ENCODE results near the gene GCHFR. TPM values are rescaled to one million over a fixed set of nuclear protein-coding genes. Genes with fewer than 3 reads are reported as not detected.

GCHFR gene
- total RNA-seq, 6 experiments from 2014 or later = 65.4 to 181 (median 82.0) TPM

- peak in 1 of 4 donors; percentile 2 for ATAC-seq
- TF ChIP-seq, protein P1, sequence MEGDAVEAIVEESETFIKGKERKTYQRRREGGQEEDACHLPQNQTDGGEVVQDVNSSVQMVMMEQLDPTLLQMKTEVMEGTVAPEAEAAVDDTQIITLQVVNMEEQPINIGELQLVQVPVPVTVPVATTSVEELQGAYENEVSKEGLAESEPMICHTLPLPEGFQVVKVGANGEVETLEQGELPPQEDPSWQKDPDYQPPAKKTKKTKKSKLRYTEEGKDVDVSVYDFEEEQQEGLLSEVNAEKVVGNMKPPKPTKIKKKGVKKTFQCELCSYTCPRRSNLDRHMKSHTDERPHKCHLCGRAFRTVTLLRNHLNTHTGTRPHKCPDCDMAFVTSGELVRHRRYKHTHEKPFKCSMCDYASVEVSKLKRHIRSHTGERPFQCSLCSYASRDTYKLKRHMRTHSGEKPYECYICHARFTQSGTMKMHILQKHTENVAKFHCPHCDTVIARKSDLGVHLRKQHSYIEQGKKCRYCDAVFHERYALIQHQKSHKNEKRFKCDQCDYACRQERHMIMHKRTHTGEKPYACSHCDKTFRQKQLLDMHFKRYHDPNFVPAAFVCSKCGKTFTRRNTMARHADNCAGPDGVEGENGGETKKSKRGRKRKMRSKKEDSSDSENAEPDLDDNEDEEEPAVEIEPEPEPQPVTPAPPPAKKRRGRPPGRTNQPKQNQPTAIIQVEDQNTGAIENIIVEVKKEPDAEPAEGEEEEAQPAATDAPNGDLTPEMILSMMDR (IDR thresholded peaks at IDR 0.05) = no peak
- no peak for TF ChIP-seq POLR2A (IDR thresholded peaks at IDR 0.05)
- Histone ChIP-seq H3K4me3 (peak overlapping the region; percentile 70 to 84 (median 79)), H3K36me3 (peaks cover 0 to 15% (median 8%) of the 10 kb centered on the region in 4 donors), H3K27me3 (no peaks in the 10 kb centered on the region), H3K27ac (peak overlapping the region; percentile 83 to 92 (median 91)), H3K9me3 (no peaks in the 10 kb centered on the region), H3K4me1 (peaks cover 0 to 27% (median 3%) of the 10 kb centered on the region in 4 donors)
- peak in 2 of 3 donors; percentile 56 to 59 for DNase-seq
- 4% methylated on average over 4 of the region's 8 CpGs for WGBS (ENCODE audit: insufficient coverage, low coverage, low lambda C conversion rate, missing lambda C conversion rate)
- intact Hi-C loops (cut with DNase I) = no loop called here
Measured at GRCh38 chr15:40764629-40765103, 798 bp downstream of the GCHFR start.

DNA sequence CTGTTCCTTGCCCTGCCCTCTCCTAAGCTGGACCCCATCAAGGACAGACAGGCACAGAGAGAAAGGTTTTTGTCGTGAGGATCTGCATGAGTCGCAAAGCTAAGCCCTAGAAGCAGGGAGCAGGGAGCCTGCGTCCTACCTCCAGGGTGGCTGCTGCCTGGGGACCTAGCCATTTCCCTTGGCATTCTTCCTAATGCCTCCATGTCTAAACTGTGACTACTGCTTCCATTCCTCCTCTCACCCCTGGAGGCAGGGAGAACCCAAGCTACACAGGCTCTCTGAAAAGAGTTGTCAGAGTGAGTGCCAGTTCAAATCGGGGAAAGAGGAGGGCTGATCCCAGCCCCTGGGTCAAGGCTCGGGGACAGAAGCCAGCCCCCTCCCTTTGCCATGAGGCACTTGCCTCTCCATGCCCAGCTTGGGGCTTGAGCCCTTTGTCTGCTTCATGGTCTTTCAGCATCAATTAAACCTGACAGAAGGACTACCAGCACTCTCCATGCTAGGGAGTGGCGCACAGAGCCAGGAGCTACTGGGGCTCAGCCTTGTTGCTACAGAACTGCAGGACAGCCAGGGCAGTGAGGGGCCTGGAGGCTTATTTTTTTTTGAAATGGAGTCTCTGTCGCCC is 2.4 kb downstream of the GCHFR start:
- DNase-seq = peak in 1 of 3 donors; percentile 20
- Histone ChIP-seq H3K27me3 (no peaks in the 10 kb centered on the region), H3K4me3 (no peak overlapping the region), H3K4me1 (peaks cover 0 to 41% (median 10%) of the 10 kb centered on the region in 4 donors), H3K27ac (peak overlapping the region in 1 of 3 donors; percentile 92), H3K36me3 (peaks cover 0 to 15% (median 9%) of the 10 kb centered on the region in 4 donors), H3K9me3 (no peaks in the 10 kb centered on the region)
- intact Hi-C loops (cut with DNase I) = no loop called here
- 66% methylated on average over 3 of the region's 7 CpGs for WGBS (ENCODE audit: insufficient coverage, low coverage, low lambda C conversion rate, missing lambda C conversion rate)
- TF ChIP-seq, protein P1 (IDR thresholded peaks at IDR 0.05) = no peak
- no peak for TF ChIP-seq POLR2A (IDR thresholded peaks at IDR 0.05)
- no peak for ATAC-seq

- intact Hi-C loops (cut with DNase I) = no loop called here
- 90% methylated on average over 9 of the region's 32 CpGs for WGBS (ENCODE audit: insufficient coverage, low coverage, low lambda C conversion rate, missing lambda C conversion rate)
- H3K4me1 ChIP-seq = peaks cover 0 to 49% (median 14%) of the 10 kb centered on the region in 4 donors
- no peak overlapping the region for H3K4me3 ChIP-seq
- DNase-seq (peak in 1 of 3 donors; percentile 57), ATAC-seq (no peak)
- H3K36me3 ChIP-seq = peaks cover 0 to 15% (median 9%) of the 10 kb centered on the region in 4 donors
- H3K27ac ChIP-seq = no peak overlapping the region
- H3K9me3 ChIP-seq = no peaks in the 10 kb centered on the region
- TF ChIP-seq, protein P1 (IDR thresholded peaks at IDR 0.05) = no peak
- no peak for TF ChIP-seq POLR2A (IDR thresholded peaks at IDR 0.05)
- H3K27me3 ChIP-seq = no peaks in the 10 kb centered on the region
Measured at GRCh38 chr15:40766906-40767837, 3.3 kb downstream of the GCHFR start.

GRCh38 chr15:40767838-40768500 is 4.1 kb downstream of the GCHFR start:
- Histone ChIP-seq H3K4me1 (peaks cover 0 to 50% (median 17%) of the 10 kb centered on the region in 4 donors), H3K27ac (peak overlapping the region in 1 of 3 donors; percentile 18), H3K36me3 (peaks cover 0 to 19% (median 9%) of the 10 kb centered on the region in 4 donors), H3K27me3 (no peaks in the 10 kb centered on the region), H3K4me3 (no peak overlapping the region), H3K9me3 (no peaks in the 10 kb centered on the region)
- DNase-seq (no peak), ATAC-seq (no peak)
- intact Hi-C loops (cut with DNase I) = no loop called here
- WGBS (ENCODE audit: insufficient coverage, low coverage, low lambda C conversion rate, missing lambda C conversion rate) = 78% methylated on average over 5 of the region's 29 CpGs
- no peak for TF ChIP-seq POLR2A (IDR thresholded peaks at IDR 0.05)
- TF ChIP-seq, protein P1 (IDR thresholded peaks at IDR 0.05) = no peak

Measured in right lobe of liver (tissue), 6 donors.